Measurements from ENCODE around the gene TNS3.
A peak's percentile ranks its signal among the peaks of the same experiment; 100 is the strongest.

TNS3 gene

DNA sequence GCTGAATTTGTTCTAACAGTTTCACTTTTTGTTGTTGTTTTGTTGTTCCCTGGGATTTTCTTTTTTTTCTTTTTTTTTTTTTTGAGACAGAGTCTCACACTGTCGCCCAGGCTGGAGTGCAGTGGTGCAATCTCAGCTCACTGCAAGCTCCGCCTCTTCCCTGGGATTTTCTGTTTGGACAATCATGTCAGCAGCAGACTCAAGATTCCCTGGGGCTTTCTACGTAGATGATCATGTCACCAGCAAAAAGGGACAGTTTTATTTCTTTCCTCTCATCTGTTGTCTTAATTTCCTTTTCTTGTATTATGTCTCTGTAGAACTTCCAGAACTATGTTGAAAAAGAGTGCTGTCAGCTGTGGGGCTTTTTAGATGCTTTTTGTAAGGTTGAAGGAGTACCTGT lies 241.4 kb downstream of the TNS3 start:
- Histone ChIP-seq H3K79me1 (replicated peaks; ENCODE audit: low read length, poor library complexity, severe bottlenecking) (peaks cover 22% of the 10 kb centered on the region), H2AFZ (ENCODE audit: low read depth, low read length) (no peak overlapping the region), H3K4me1 (ENCODE audit: control insufficient read depth, insufficient read depth, low read depth, low read length) (peaks cover 2% of the 10 kb centered on the region), H3K4ac (ENCODE audit: low read depth in 1 of 2, low read length in 2 of 2) (no peak overlapping the region), H2BK12ac (ENCODE audit: low read length in 2 of 2) (no peak overlapping the region), H3K4me3 (ENCODE audit: insufficient read depth in 1 of 2, low read depth in 1 of 2, low read length in 2 of 2) (no peak overlapping the region), H3K36me3 (ENCODE audit: control insufficient read depth in 1 of 2, insufficient read depth in 2 of 2, low read depth in 1 of 2, low read length in 2 of 2) (peaks cover 0 to 42% of the 10 kb centered on the region in 2 experiments), H3K27ac (ENCODE audit: low read length, poor library complexity, severe bottlenecking) (no peak overlapping the region), H2BK15ac (ENCODE audit: low read depth, poor library complexity, severe bottlenecking) (no peak overlapping the region), H4K91ac (ENCODE audit: low read length) (no peak overlapping the region), H3K23ac (ENCODE audit: low read length in 2 of 2) (no peak overlapping the region), H2AK5ac (ENCODE audit: low read length, severe bottlenecking) (no peak overlapping the region), H2BK120ac (ENCODE audit: low read depth, low read length) (no peak overlapping the region), H3K9me3 (ENCODE audit: control insufficient read depth, low read length) (no peaks in the 10 kb centered on the region), H3K9ac (ENCODE audit: low read length) (no peak overlapping the region), H3K4me2 (ENCODE audit: low read length, poor library complexity, severe bottlenecking) (no peak overlapping the region), H4K8ac (ENCODE audit: low read length) (no peak overlapping the region), H3K27me3 (ENCODE audit: control insufficient read depth in 1 of 2, insufficient read depth in 1 of 2, low read length in 2 of 2) (no peaks in the 10 kb centered on the region), H2BK5ac (ENCODE audit: low read depth, low read length, poor library complexity, severe bottlenecking) (no peak overlapping the region), H3K14ac (ENCODE audit: low read length in 2 of 2) (no peak overlapping the region), H3K18ac (ENCODE audit: low read depth in 1 of 2, low read length in 2 of 2) (no peak overlapping the region)
- DNase-seq: peak; percentile 67
- 96% methylated on average over 2 of the region's 3 CpGs for WGBS

DNA sequence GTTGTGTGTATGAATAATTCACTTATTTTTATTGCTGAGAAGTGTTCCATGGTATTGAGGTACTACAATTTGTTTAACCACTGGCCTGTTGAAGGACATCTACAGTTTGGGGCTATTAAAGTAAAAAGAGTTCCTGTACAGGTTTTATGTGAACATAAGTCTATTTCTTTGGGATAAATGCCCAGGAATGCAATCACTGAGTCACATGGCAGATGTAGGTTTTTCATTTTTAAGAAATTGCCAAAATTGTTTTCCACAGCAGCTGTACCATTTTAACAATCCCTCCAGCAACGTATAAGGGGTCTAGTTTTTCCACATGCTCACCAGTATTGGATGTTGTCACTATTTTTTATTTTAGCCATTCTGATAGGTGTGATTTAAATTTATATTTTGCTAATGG lies 243.9 kb downstream of the TNS3 start:
- Histone ChIP-seq H3K4me1 (ENCODE audit: control insufficient read depth, insufficient read depth, low read depth, low read length) (peaks cover 4% of the 10 kb centered on the region), H2BK5ac (ENCODE audit: low read depth, low read length, poor library complexity, severe bottlenecking) (no peak overlapping the region), H3K23ac (ENCODE audit: low read length in 2 of 2) (no peak overlapping the region), H4K91ac (ENCODE audit: low read length) (no peak overlapping the region), H3K9me3 (ENCODE audit: control insufficient read depth, low read length) (no peaks in the 10 kb centered on the region), H2BK120ac (ENCODE audit: low read depth, low read length) (no peak overlapping the region), H3K36me3 (ENCODE audit: control insufficient read depth in 1 of 2, insufficient read depth in 2 of 2, low read depth in 1 of 2, low read length in 2 of 2) (peaks cover 0 to 30% of the 10 kb centered on the region in 2 experiments), H2AFZ (ENCODE audit: low read depth, low read length) (no peak overlapping the region), H3K27me3 (ENCODE audit: control insufficient read depth in 1 of 2, insufficient read depth in 1 of 2, low read length in 2 of 2) (no peaks in the 10 kb centered on the region), H3K27ac (ENCODE audit: low read length, poor library complexity, severe bottlenecking) (no peak overlapping the region), H3K18ac (ENCODE audit: low read depth in 1 of 2, low read length in 2 of 2) (no peak overlapping the region), H3K9ac (ENCODE audit: low read length) (no peak overlapping the region), H3K4me2 (ENCODE audit: low read length, poor library complexity, severe bottlenecking) (no peak overlapping the region), H3K4ac (ENCODE audit: low read depth in 1 of 2, low read length in 2 of 2) (no peak overlapping the region), H3K14ac (ENCODE audit: low read length in 2 of 2) (no peak overlapping the region), H3K4me3 (ENCODE audit: insufficient read depth in 1 of 2, low read depth in 1 of 2, low read length in 2 of 2) (no peak overlapping the region), H2BK15ac (ENCODE audit: low read depth, poor library complexity, severe bottlenecking) (no peak overlapping the region), H2AK5ac (ENCODE audit: low read length, severe bottlenecking) (no peak overlapping the region), H4K8ac (ENCODE audit: low read length) (no peak overlapping the region), H2BK12ac (ENCODE audit: low read length in 2 of 2) (no peak overlapping the region), H3K79me1 (replicated peaks; ENCODE audit: low read length, poor library complexity, severe bottlenecking) (peaks cover 17% of the 10 kb centered on the region)
- DNase-seq: no peak
- no CpG with 5 or more reads among the region's 1 CpG for WGBS

DNA sequence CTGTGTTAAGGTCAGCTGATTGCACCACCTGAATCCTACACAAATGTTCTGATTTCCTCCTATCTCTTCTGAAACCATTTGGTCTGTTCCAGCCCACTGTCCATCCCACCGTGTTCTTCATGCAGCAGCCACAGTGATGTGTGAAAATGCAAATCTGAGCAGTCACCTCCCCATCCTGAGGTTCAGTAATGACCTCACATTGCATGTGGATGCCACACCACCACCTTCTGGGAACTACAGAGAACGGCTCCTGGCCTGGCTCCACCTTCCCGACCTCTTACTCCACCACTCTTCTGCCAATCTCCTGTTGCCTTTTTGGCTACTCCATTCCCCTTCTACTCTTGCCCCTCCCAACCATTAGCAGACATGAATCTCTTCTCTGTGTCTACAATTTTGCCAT lies 244.4 kb downstream of the TNS3 start:
- WGBS: 50% methylated on average over 3 of the region's 3 CpGs
- H2BK12ac ChIP-seq (ENCODE audit: low read length in 2 of 2): peak overlapping the region in 1 of 2 experiments; percentile 23

GRCh38 chr7:47336472-47337425 lies 245.2 kb downstream of the TNS3 start:
- Histone ChIP-seq H3K36me3 (ENCODE audit: control insufficient read depth in 1 of 2, insufficient read depth in 2 of 2, low read depth in 1 of 2, low read length in 2 of 2) (peaks cover 0 to 31% of the 10 kb centered on the region in 2 experiments), H3K4ac (ENCODE audit: low read depth in 1 of 2, low read length in 2 of 2) (peak overlapping the region in 1 of 2 experiments; percentile 39), H4K91ac (ENCODE audit: low read length) (peak overlapping the region; percentile 75), H2BK15ac (ENCODE audit: low read depth, poor library complexity, severe bottlenecking) (no peak overlapping the region), H2AFZ (ENCODE audit: low read depth, low read length) (no peak overlapping the region), H2AK5ac (ENCODE audit: low read length, severe bottlenecking) (no peak overlapping the region), H3K4me2 (ENCODE audit: low read length, poor library complexity, severe bottlenecking) (no peak overlapping the region), H2BK12ac (ENCODE audit: low read length in 2 of 2) (no peak overlapping the region), H3K4me3 (ENCODE audit: insufficient read depth in 1 of 2, low read depth in 1 of 2, low read length in 2 of 2) (no peak overlapping the region), H3K27ac (ENCODE audit: low read length, poor library complexity, severe bottlenecking) (no peak overlapping the region), H3K27me3 (ENCODE audit: control insufficient read depth in 1 of 2, insufficient read depth in 1 of 2, low read length in 2 of 2) (no peaks in the 10 kb centered on the region), H2BK5ac (ENCODE audit: low read depth, low read length, poor library complexity, severe bottlenecking) (no peak overlapping the region), H3K9me3 (ENCODE audit: control insufficient read depth, low read length) (no peaks in the 10 kb centered on the region), H4K8ac (ENCODE audit: low read length) (peak overlapping the region; percentile 69), H3K4me1 (ENCODE audit: control insufficient read depth, insufficient read depth, low read depth, low read length) (peaks cover 13% of the 10 kb centered on the region), H3K14ac (ENCODE audit: low read length in 2 of 2) (peak overlapping the region in 1 of 2 experiments; percentile 4), H2BK120ac (ENCODE audit: low read depth, low read length) (no peak overlapping the region), H3K79me1 (replicated peaks; ENCODE audit: low read length, poor library complexity, severe bottlenecking) (peaks cover 21% of the 10 kb centered on the region), H3K18ac (ENCODE audit: low read depth in 1 of 2, low read length in 2 of 2) (peak overlapping the region in 1 of 2 experiments; percentile 37), H3K23ac (ENCODE audit: low read length in 2 of 2) (no peak overlapping the region), H3K9ac (ENCODE audit: low read length) (no peak overlapping the region)
- 92% methylated on average over 11 of the region's 12 CpGs for WGBS
- peak; percentile 65 for DNase-seq

More for the DNA sequence above, 244.4 kb downstream of the TNS3 start:
- no peaks in the 10 kb centered on the region for H3K9me3 ChIP-seq (ENCODE audit: control insufficient read depth, low read length)
- no peak overlapping the region for H2AK5ac ChIP-seq (ENCODE audit: low read length, severe bottlenecking)
- peak overlapping the region; percentile 72 for H4K8ac ChIP-seq (ENCODE audit: low read length)
- peak overlapping the region in 1 of 2 experiments; percentile 36 for H3K14ac ChIP-seq (ENCODE audit: low read length in 2 of 2)
- H3K27me3 ChIP-seq (ENCODE audit: control insufficient read depth in 1 of 2, insufficient read depth in 1 of 2, low read length in 2 of 2): no peaks in the 10 kb centered on the region
- H2BK15ac ChIP-seq (ENCODE audit: low read depth, poor library complexity, severe bottlenecking): no peak overlapping the region
- peaks cover 0 to 27% of the 10 kb centered on the region in 2 experiments for H3K36me3 ChIP-seq (ENCODE audit: control insufficient read depth in 1 of 2, insufficient read depth in 2 of 2, low read depth in 1 of 2, low read length in 2 of 2)
- H2BK120ac ChIP-seq (ENCODE audit: low read depth, low read length): peak overlapping the region; percentile 49
- H3K79me1 ChIP-seq (replicated peaks; ENCODE audit: low read length, poor library complexity, severe bottlenecking): peaks cover 19% of the 10 kb centered on the region
- no peak overlapping the region for H3K23ac ChIP-seq (ENCODE audit: low read length in 2 of 2)
- peak overlapping the region; percentile 50 to 62 for H3K18ac ChIP-seq (ENCODE audit: low read depth in 1 of 2, low read length in 2 of 2)
- H3K4ac ChIP-seq (ENCODE audit: low read depth in 1 of 2, low read length in 2 of 2): no peak overlapping the region
- H3K4me1 ChIP-seq (ENCODE audit: control insufficient read depth, insufficient read depth, low read depth, low read length): peaks cover 7% of the 10 kb centered on the region
- no peak overlapping the region for H3K4me2 ChIP-seq (ENCODE audit: low read length, poor library complexity, severe bottlenecking)
- no peak overlapping the region for H2BK5ac ChIP-seq (ENCODE audit: low read depth, low read length, poor library complexity, severe bottlenecking)
- peak; percentile 62 for DNase-seq
- no peak overlapping the region for H3K4me3 ChIP-seq (ENCODE audit: insufficient read depth in 1 of 2, low read depth in 1 of 2, low read length in 2 of 2)
- no peak overlapping the region for H2AFZ ChIP-seq (ENCODE audit: low read depth, low read length)
- H3K9ac ChIP-seq (ENCODE audit: low read length): no peak overlapping the region
- H3K27ac ChIP-seq (ENCODE audit: low read length, poor library complexity, severe bottlenecking): no peak overlapping the region
- H4K91ac ChIP-seq (ENCODE audit: low read length): peak overlapping the region; percentile 27

Measured in mesenchymal stem cell (in vitro differentiated cells and primary cell).